IPS DF 4.7 (cell line): Measurements from ENCODE around the gene LPCAT3.
"Not testable (repeated sequence)": the region's sequence is repeated elsewhere in the genome, so short reads cannot be mapped to it uniquely, and the experiment has no call there.

ENCODE experiments used
- DNase-seq: peaks from one replicate; pipeline ENCODE4 v3.0.0-alpha.2; 2013; ENCODE audit warnings: low spot score; ENCODE audit errors: extremely low read depth

Gene LPCAT3

DNA sequence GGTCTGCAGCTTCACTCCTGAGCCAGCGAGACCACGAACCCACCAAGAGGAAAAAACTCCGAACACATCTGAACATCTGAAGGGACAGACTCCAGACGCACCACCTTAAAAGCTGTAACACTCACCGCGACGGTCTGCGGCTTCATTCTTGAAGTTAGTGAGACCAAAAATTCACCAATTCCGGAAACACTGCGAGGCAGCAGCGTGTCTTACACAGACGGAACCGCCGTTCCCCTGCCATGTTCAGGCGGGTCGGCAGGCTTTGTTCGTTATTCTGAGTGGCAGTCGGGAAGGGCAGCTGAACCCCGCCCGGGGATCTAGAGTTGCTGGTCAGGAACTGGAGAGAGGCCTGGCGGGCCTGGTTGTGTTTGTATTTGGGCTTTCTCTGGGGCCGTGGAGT is 20.3 kb upstream of the LPCAT3 start:
- no peak for DNase-seq

GRCh38 chr12:7037411-7037810 is 19.1 kb upstream of the LPCAT3 start:
- not testable (repeated sequence) for DNase-seq

DNA sequence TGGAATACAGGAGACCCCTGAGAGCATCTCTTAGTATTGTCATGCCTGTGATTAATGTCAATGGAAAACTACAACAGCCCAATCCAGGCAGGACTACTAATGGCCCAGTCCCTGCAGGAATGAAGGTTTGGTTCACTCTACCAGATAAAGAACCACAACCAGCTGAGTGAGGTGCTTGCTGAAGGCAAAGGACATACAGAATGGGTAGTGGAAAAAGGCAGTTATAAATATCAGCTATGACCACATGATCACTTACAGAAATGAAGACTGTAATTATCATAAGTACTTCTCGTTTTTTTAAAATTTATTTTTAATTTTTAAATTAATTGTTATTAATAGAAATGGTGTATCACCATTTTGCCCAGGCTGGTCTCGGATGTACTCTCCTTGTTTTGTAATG is 17.2 kb upstream of the LPCAT3 start:
- no peak for DNase-seq

DNA sequence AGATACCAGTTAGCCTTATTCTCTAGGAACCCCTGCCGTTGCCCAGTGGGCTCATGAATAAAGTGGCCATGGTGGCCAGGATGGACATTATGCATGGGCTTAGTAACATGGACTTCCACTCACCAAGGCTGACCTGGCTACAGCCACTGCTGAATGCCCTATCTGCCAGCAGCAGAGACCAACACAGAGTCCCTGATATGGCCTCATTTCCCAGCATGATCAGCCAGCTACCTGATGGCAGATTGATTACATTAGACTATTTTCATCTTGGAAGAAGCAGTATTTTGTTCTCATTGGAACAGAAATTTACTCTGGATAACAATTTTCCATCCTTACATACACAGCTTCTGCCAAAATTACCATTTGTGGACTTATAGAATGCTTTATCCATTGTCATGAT is 16.2 kb upstream of the LPCAT3 start:
- DNase-seq, result no peak

DNA sequence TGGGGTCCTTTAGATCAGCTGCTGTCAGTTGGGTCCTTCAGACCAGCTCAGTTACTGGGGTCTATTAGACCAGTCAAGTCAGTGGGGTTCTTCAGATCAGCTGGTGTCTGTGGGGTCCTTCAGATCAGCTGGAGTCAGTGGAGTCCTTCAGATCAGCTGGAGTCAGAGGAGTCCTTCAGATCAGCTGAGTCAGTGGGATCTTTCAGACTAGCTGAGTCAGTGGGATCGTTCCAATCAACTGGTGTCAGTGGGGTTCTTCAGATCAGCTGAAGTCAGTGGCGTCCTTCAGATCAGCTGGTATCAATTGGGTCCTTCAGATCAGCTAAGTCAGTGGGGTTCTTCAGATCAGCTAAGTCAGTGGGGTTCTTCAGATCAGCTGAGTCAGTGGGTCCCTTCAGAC is 14.7 kb upstream of the LPCAT3 start:
- DNase-seq, result no peak

DNA sequence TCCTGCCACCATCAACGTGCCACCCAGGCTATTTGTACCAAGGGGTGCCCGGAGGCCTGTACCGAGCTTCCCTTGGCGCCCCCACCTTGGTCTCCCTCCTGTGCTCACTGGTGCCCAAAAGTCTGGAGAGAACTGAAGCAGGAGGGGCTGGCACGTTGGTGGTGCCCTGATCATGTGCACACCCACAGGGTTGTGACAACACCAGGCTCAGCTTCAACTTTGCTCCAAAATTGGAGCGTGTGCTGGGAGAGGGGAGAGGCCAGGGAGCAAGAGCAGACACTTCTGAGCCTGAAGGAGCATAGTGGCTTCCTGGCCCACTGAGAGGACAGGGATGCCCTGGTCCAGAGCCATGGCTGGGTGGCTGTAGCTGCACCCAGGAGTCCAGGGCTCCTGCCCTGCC is 13.0 kb upstream of the LPCAT3 start:
- DNase-seq, result no peak

GRCh38 chr12:7026854-7027253 is 8.6 kb upstream of the LPCAT3 start:
- DNase-seq, result no peak

GRCh38 chr12:7023114-7023513 is 4.8 kb upstream of the LPCAT3 start:
- no peak for DNase-seq

- DNase-seq, result no peak
Measured at GRCh38 chr12:7021956-7022355, 3.7 kb upstream of the LPCAT3 start.

- DNase-seq, result no peak
Measured at GRCh38 chr12:7019043-7019569, 830 bp upstream of the LPCAT3 start.

DNA sequence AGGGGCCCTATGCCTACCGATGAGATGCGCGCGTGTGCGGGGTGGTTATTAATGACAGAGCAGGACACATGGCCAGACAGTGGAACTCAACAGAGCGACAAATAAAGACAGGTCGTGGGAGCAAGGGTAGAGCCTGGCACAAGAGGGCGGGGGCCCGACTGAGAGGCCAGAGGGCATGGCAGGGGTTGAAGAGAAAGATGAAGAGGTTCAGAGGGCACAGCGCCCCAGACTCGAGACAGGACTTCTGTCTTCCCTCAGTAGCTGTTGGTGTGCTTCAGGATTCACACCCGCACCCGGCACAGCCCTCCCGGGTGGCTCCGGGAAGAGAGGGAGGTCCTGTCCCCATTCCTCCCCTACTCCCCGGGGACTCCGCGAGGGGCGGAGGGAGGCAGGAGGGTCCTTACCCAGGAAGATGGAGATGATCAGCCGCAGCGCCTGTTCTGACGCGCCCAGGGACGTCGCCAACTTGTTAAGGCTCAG is 366 bp downstream of the LPCAT3 start:
- no peak for DNase-seq

DNA sequence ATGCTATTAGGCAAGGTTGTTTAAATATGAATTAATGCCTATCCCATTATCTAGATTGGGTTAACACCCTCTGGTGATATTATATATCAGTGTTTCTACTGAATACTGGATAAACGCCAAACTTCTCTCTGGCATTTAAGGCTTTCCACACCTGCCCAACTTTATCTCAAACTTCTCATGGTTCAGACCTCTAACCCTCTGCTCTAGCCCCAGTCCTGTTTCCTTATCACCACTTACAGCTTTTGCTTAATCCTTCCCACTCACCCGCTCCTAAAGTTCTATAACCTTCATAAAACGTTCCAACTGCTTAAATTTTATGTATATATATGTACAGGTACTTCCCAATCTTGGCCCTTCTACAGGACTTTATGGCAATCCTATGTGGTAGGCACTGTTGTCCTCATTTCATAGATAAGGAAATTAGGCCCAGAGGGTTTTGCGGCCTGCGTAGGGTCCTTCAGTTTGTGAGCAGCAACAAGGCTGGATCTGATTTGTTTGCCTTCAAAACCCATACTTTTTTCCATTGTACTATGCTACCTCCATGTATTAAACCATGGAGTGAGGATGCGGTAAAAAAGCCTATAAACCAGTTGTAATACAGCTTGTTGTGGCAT is 1.2 kb downstream of the LPCAT3 start:
- no peak for DNase-seq

DNA sequence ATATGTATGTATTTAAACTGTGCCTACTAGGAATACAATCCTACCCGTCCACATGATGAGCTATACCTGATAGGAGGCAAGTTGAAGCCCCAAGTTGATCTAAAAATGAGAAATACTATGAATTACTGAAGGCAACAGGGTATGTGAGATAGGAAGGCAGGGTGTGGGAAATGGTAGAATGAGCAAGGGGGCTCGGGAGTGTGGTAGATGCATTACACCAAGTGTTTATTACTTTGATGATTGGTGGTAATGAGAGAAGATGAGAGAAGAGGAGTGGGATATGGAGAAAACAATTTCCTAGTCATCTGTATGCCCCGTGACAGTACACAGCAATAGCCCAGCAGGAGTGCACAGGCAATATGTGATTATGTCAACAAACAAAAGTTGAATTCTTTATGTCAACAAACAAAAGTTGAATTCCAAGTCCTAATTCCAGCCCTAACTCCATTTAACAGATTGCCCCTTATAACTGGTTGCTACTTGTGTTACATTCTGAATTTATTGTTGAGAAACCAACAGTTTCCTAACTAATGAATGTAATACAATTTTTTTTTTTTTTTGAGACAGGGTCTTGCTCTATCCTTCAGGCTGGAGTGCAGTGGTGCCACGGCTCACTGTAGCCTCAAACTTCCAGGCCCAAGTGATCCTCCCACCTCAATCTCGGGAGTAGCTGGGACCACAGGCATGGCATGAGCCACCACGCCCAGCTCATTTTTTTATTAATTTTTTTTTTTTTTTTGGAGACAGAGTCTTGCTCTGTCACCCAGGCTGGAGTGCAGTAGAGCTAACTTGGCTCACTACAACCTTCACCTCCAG is 2.5 kb downstream of the LPCAT3 start:
- DNase-seq, result no peak

DNA sequence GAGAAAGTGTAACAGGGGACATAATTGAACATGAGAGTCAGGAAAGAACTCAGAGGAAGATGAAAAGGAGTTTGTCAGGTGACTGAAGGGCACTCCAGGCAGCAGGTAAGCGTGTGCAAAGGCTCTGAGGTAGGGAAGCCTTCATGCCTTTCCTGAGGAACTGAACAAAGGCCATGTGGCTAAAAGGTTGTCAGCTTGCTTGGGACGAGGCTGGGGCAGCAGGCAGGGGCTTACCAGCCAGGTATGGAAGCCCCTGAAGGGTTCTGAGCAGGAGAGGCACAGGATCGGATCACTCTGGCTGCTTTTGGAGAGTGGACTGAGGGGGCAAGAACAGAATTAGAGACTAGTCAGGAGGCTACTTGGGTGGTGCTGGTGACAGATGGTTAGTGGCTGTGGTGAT is 5.2 kb downstream of the LPCAT3 start:
- no peak for DNase-seq

- DNase-seq, result no peak
Measured at GRCh38 chr12:7012024-7012607, 6.2 kb downstream of the LPCAT3 start.

GRCh38 chr12:7011398-7011797 is 6.9 kb downstream of the LPCAT3 start:
- DNase-seq, result not testable (repeated sequence)

- no peak for DNase-seq
Measured at GRCh38 chr12:7009512-7009911, 8.8 kb downstream of the LPCAT3 start.

DNA sequence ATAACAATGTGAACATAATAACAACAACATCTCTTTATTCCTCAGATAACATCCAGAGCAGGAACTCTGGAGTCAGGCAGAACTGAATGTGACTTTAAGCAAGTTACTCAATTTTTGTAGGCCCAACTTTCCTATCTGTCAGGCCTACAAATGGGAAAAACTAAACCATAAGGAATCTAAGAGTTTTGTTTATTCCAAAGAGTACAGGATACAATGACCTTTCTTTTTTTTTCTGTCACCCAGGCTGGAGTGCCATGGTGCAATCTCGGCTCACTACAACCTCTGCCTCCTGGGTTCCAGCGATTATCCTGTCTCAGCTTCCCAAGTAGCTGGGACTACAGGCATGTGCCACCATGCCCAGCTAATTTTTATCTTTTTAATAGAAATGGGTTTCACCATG is 9.4 kb downstream of the LPCAT3 start:
- no peak for DNase-seq

- no peak for DNase-seq
Measured at GRCh38 chr12:7006639-7007038, 11.6 kb downstream of the LPCAT3 start.

GRCh38 chr12:7005311-7005710 is 13.0 kb downstream of the LPCAT3 start:
- DNase-seq, result no peak

DNA sequence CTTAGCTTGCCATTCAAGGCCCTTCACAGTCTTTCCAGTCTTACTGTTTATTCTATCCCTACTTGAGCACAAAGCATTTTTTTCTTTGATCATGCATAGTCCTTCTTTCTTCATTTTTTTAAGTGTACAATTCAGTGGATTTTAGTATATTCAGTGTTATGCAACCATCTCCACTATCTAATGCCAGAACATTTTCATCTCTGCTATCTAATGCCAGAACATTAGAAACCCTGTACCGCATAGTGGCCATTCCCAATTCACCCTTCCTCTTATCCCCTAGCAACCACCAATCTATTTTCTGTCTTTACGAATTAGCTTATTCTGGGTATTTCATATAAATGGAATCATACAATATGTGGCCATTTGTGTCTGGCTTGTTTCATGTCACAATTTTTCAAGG is 13.4 kb downstream of the LPCAT3 start:
- no peak for DNase-seq

GRCh38 chr12:7004287-7004803 is 13.9 kb downstream of the LPCAT3 start:
- no peak for DNase-seq
